HG03432 (cell line): ENCODE results near the gene TTLL9.
"Not testable (repeated sequence)": the region's sequence is repeated elsewhere in the genome, so short reads cannot be mapped to it uniquely, and the experiment has no call there.

ENCODE experiments used
- ATAC-seq: cut with Tn5 transposase; IDR thresholded peaks from one replicate; pipeline ENCODE4 v1.9.1; 2021; ENCODE audit warnings: mild to moderate bottlenecking, moderate library complexity; ENCODE audit not compliant: unreplicated experiment

Gene TTLL9

GRCh38 chr20:31916708-31917107 is 46.3 kb downstream of the TTLL9 start:
- ATAC-seq, result no peak

- ATAC-seq, result peak; percentile 42
Observed at GRCh38 chr20:31917962-31918412, 47.6 kb downstream of the TTLL9 start.

- ATAC-seq, result no peak
Observed at GRCh38 chr20:31918466-31919105, 48.2 kb downstream of the TTLL9 start.

- ATAC-seq, result no peak
Observed at GRCh38 chr20:31919410-31920155, 49.1 kb downstream of the TTLL9 start.

- ATAC-seq, result no peak
Observed at GRCh38 chr20:31920275-31920855, 49.9 kb downstream of the TTLL9 start.

GRCh38 chr20:31921480-31921879 is 51.0 kb downstream of the TTLL9 start:
- not testable (repeated sequence) for ATAC-seq

GRCh38 chr20:31922181-31922580 is 51.7 kb downstream of the TTLL9 start:
- ATAC-seq, result no peak

- no peak for ATAC-seq
Observed at GRCh38 chr20:31922588-31922987, 52.2 kb downstream of the TTLL9 start.

GRCh38 chr20:31923388-31924331 is 53.2 kb downstream of the TTLL9 start:
- peak; percentile 78 for ATAC-seq

GRCh38 chr20:31924561-31924960 is 54.1 kb downstream of the TTLL9 start:
- no peak for ATAC-seq

- no peak for ATAC-seq
Observed at GRCh38 chr20:31925631-31926030, 55.2 kb downstream of the TTLL9 start.

GRCh38 chr20:31926493-31926892 is 56.1 kb downstream of the TTLL9 start:
- no peak for ATAC-seq

- no peak for ATAC-seq
Observed at GRCh38 chr20:31927627-31928159, 57.3 kb downstream of the TTLL9 start.

- ATAC-seq, result not testable (repeated sequence)
Observed at GRCh38 chr20:31929631-31930030, 59.2 kb downstream of the TTLL9 start.

- ATAC-seq, result no peak
Observed at GRCh38 chr20:31930779-31931178, 60.3 kb downstream of the TTLL9 start.

GRCh38 chr20:31933698-31934097 is 63.3 kb downstream of the TTLL9 start:
- no peak for ATAC-seq

GRCh38 chr20:31934491-31934890 is 64.1 kb downstream of the TTLL9 start:
- no peak for ATAC-seq

- ATAC-seq, result no peak
Observed at GRCh38 chr20:31934968-31935764, 64.7 kb downstream of the TTLL9 start.

GRCh38 chr20:31936420-31936819 is 66.0 kb downstream of the TTLL9 start:
- ATAC-seq, result no peak

- ATAC-seq, result no peak
Observed at GRCh38 chr20:31937820-31938219, 67.4 kb downstream of the TTLL9 start.
